Trophoblast cell (in vitro differentiated cells and primary cell): ENCODE data around the gene MC3R.

ENCODE experiments used
- DNase-seq, 2 donors: peaks; one replicate each; pipeline ENCODE4 v3.0.0-alpha.2; 2016
- H2AFZ ChIP-seq: 2 replicates; pipeline ENCODE4 v1.6.1; 2013; ENCODE audit warnings: low read length, moderate library complexity, mild to moderate bottlenecking; ENCODE audit not compliant: insufficient read depth, poor library complexity
- H2AK5ac ChIP-seq: 2 replicates; pipeline ENCODE4 v1.6.1; 2013; ENCODE audit warnings: mild to moderate bottlenecking, low read length
- H2BK120ac ChIP-seq: 2 replicates; pipeline ENCODE4 v1.6.1; 2013; ENCODE audit warnings: low read length, mild to moderate bottlenecking, moderate library complexity; ENCODE audit not compliant: insufficient read depth, poor library complexity
- H2BK12ac ChIP-seq: 2 replicates; pipeline ENCODE4 v1.6.1; 2013; ENCODE audit warnings: mild to moderate bottlenecking, low read length, moderate library complexity
- H2BK5ac ChIP-seq: 2 replicates; pipeline ENCODE4 v1.6.1; 2013; ENCODE audit warnings: low read length, low read depth, moderate library complexity, mild to moderate bottlenecking; ENCODE audit not compliant: poor library complexity
- H3K14ac ChIP-seq: 2 replicates; pipeline ENCODE4 v1.6.1; 2013; ENCODE audit warnings: mild to moderate bottlenecking, low read length
- H3K18ac ChIP-seq: 2 replicates; pipeline ENCODE4 v1.6.1; 2013; ENCODE audit warnings: mild to moderate bottlenecking, low read length
- H3K23ac ChIP-seq: 2 replicates; pipeline ENCODE4 v1.6.1; 2013; ENCODE audit warnings: low read length
- H3K27ac ChIP-seq: 2 replicates; pipeline ENCODE4 v1.5.1; 2013; ENCODE audit warnings: low read depth, mild to moderate bottlenecking, inconsistent platforms, low read length, moderate library complexity
- H3K27me3 ChIP-seq: 2 replicates; pipeline ENCODE4 v1.6.1; 2013; ENCODE audit warnings: inconsistent platforms, mild to moderate bottlenecking, low read length, moderate library complexity; ENCODE audit not compliant: insufficient read depth
- H3K36me3 ChIP-seq, 2 experiments: 1 replicate in 1 of 2; 2 replicates in 1 of 2; pipeline ENCODE4 v1.6.1; 2013; ENCODE audit warnings: low read length in 2 of 2, mild to moderate bottlenecking in 2 of 2, moderate library complexity in 1 of 2; ENCODE audit not compliant: insufficient read depth in 2 of 2, control insufficient read depth in 1 of 2
- H3K4ac ChIP-seq: 2 replicates; pipeline ENCODE4 v1.6.1; 2013; ENCODE audit warnings: low read depth, mild to moderate bottlenecking, low read length, moderate library complexity
- H3K4me1 ChIP-seq, 2 experiments: 1 replicate in 1 of 2; 2 replicates in 1 of 2; pipeline ENCODE4 v1.6.1; 2013; ENCODE audit warnings: low read length in 2 of 2, mild to moderate bottlenecking in 2 of 2, moderate library complexity in 1 of 2; ENCODE audit not compliant: insufficient read depth in 2 of 2, control insufficient read depth in 1 of 2
- H3K4me2 ChIP-seq: 2 replicates; pipeline ENCODE4 v1.6.1; 2013; ENCODE audit warnings: inconsistent platforms, mild to moderate bottlenecking, low read length, moderate library complexity
- H3K4me3 ChIP-seq: 2 replicates; pipeline ENCODE4 v1.5.1; 2013; ENCODE audit warnings: mild to moderate bottlenecking, low read depth, low read length, inconsistent platforms
- H3K79me1 ChIP-seq: one replicate; pipeline ENCODE4 v1.6.1; 2013; ENCODE audit warnings: low read length
- H3K79me2 ChIP-seq: 2 replicates; pipeline ENCODE4 v1.6.1; 2013; ENCODE audit warnings: low read length, mild to moderate bottlenecking; ENCODE audit not compliant: control insufficient read depth, insufficient read depth, poor library complexity
- H3K9ac ChIP-seq: 2 replicates; pipeline ENCODE4 v1.6.1; 2013; ENCODE audit warnings: mild to moderate bottlenecking, low read length
- H3K9me3 ChIP-seq: 2 replicates; pipeline ENCODE4 v1.6.1; 2013; ENCODE audit warnings: low read depth, mild to moderate bottlenecking, control low read depth, inconsistent platforms, low read length; ENCODE audit not compliant: insufficient read depth
- H4K12ac ChIP-seq: 2 replicates; pipeline ENCODE4 v1.6.1; 2013; ENCODE audit warnings: low read depth, mild to moderate bottlenecking, low read length, moderate library complexity
- H4K8ac ChIP-seq: 2 replicates; pipeline ENCODE4 v1.6.1; 2013; ENCODE audit warnings: low read depth, mild to moderate bottlenecking, low read length, moderate library complexity
- H4K91ac ChIP-seq: one replicate; pipeline ENCODE4 v1.6.1; 2013; ENCODE audit warnings: low read depth, mild to moderate bottlenecking, low read length, moderate library complexity
- WGBS: extraction: QIAGEN DNeasy Blood & Tissue Kit; methylation state at CpG from one replicate; pipeline ENCODE4 v1.1.7; 2013; ENCODE audit warnings: missing lambda C conversion rate; ENCODE audit not compliant: insufficient read length, insufficient coverage; ENCODE audit errors: extremely low coverage; 5-methylcytosine and 5-hydroxymethylcytosine counted together

MC3R gene

GRCh38 chr20:56259948-56260347 is 11.4 kb downstream of the MC3R start:
- H3K27me3 ChIP-seq, result no peaks in the 10 kb centered on the region
- H3K4me1 ChIP-seq, result no peaks in the 10 kb centered on the region
- H3K36me3 ChIP-seq, result no peaks in the 10 kb centered on the region
- WGBS, result no CpG with 5 or more reads among the region's 2 CpGs
- no peak overlapping the region for H3K18ac ChIP-seq
- H2BK120ac ChIP-seq, result no peak overlapping the region
- H3K79me1 ChIP-seq, result no peaks in the 10 kb centered on the region
- no peak overlapping the region for H4K8ac ChIP-seq
- no peak overlapping the region for H4K91ac ChIP-seq
- no peak overlapping the region for H3K27ac ChIP-seq
- H3K23ac ChIP-seq, result no peak overlapping the region
- no peak overlapping the region for H3K9ac ChIP-seq
- no peak for DNase-seq
- no peak overlapping the region for H3K14ac ChIP-seq
- no peak overlapping the region for H3K4me2 ChIP-seq
- H3K4me3 ChIP-seq, result no peak overlapping the region
- no peak overlapping the region for H3K4ac ChIP-seq
- no peak overlapping the region for H2BK5ac ChIP-seq
- no peaks in the 10 kb centered on the region for H3K79me2 ChIP-seq
- H4K12ac ChIP-seq, result no peak overlapping the region
- no peak overlapping the region for H2AFZ ChIP-seq
- no peak overlapping the region for H2BK12ac ChIP-seq
- H3K9me3 ChIP-seq, result no peaks in the 10 kb centered on the region
- no peak overlapping the region for H2AK5ac ChIP-seq

GRCh38 chr20:56268536-56268935 is 20.0 kb downstream of the MC3R start:
- H3K27me3 ChIP-seq, result no peaks in the 10 kb centered on the region
- no peak overlapping the region for H2BK5ac ChIP-seq
- H3K18ac ChIP-seq, result no peak overlapping the region
- no peak overlapping the region for H2AK5ac ChIP-seq
- H3K9ac ChIP-seq, result no peak overlapping the region
- H2BK120ac ChIP-seq, result no peak overlapping the region
- no peak overlapping the region for H3K27ac ChIP-seq
- H4K12ac ChIP-seq, result no peak overlapping the region
- H3K4me2 ChIP-seq, result no peak overlapping the region
- no peak for DNase-seq
- H3K36me3 ChIP-seq, result no peaks in the 10 kb centered on the region
- H2BK12ac ChIP-seq, result no peak overlapping the region
- no peak overlapping the region for H4K91ac ChIP-seq
- no peak overlapping the region for H3K4ac ChIP-seq
- no peak overlapping the region for H3K23ac ChIP-seq
- H3K79me2 ChIP-seq, result no peaks in the 10 kb centered on the region
- H4K8ac ChIP-seq, result no peak overlapping the region
- H2AFZ ChIP-seq, result no peak overlapping the region
- no peak overlapping the region for H3K14ac ChIP-seq
- no peaks in the 10 kb centered on the region for H3K79me1 ChIP-seq
- no peak overlapping the region for H3K4me3 ChIP-seq
- no peaks in the 10 kb centered on the region for H3K4me1 ChIP-seq
- H3K9me3 ChIP-seq, result peaks cover 27% of the 10 kb centered on the region

- Histone ChIP-seq H3K4me1 (no peaks in the 10 kb centered on the region), H3K4me3 (no peak overlapping the region), H3K9me3 (peaks cover 33% of the 10 kb centered on the region), H2BK120ac (no peak overlapping the region), H2AK5ac (no peak overlapping the region), H3K27ac (no peak overlapping the region), H3K79me1 (no peaks in the 10 kb centered on the region), H4K8ac (no peak overlapping the region), H3K14ac (no peak overlapping the region), H2BK5ac (no peak overlapping the region), H2BK12ac (no peak overlapping the region), H3K4me2 (no peak overlapping the region), H4K12ac (no peak overlapping the region), H3K18ac (no peak overlapping the region), H3K27me3 (no peaks in the 10 kb centered on the region), H3K23ac (no peak overlapping the region), H3K9ac (no peak overlapping the region), H3K36me3 (no peaks in the 10 kb centered on the region), H3K79me2 (no peaks in the 10 kb centered on the region), H2AFZ (no peak overlapping the region), H3K4ac (no peak overlapping the region), H4K91ac (no peak overlapping the region)
- no peak for DNase-seq
- WGBS, result no CpG with 5 or more reads among the region's 4 CpGs
These were observed 23.4 kb downstream of the MC3R start for GRCh38 chr20:56271974-56272373.

- H4K12ac ChIP-seq, result no peak overlapping the region
- no peak overlapping the region for H3K4me3 ChIP-seq
- H4K8ac ChIP-seq, result no peak overlapping the region
- H2AK5ac ChIP-seq, result no peak overlapping the region
- H2AFZ ChIP-seq, result no peak overlapping the region
- no peak overlapping the region for H3K23ac ChIP-seq
- H3K18ac ChIP-seq, result no peak overlapping the region
- no peaks in the 10 kb centered on the region for H3K79me1 ChIP-seq
- DNase-seq, result no peak
- H4K91ac ChIP-seq, result no peak overlapping the region
- no peaks in the 10 kb centered on the region for H3K27me3 ChIP-seq
- H3K36me3 ChIP-seq, result no peaks in the 10 kb centered on the region
- H3K27ac ChIP-seq, result no peak overlapping the region
- no peak overlapping the region for H2BK12ac ChIP-seq
- no peak overlapping the region for H2BK5ac ChIP-seq
- no peak overlapping the region for H3K4ac ChIP-seq
- no peak overlapping the region for H2BK120ac ChIP-seq
- peaks cover 36% of the 10 kb centered on the region for H3K9me3 ChIP-seq
- H3K14ac ChIP-seq, result no peak overlapping the region
- H3K4me1 ChIP-seq, result no peaks in the 10 kb centered on the region
- no peak overlapping the region for H3K4me2 ChIP-seq
- H3K9ac ChIP-seq, result no peak overlapping the region
- WGBS, result no CpG with 5 or more reads among the region's 2 CpGs
- no peaks in the 10 kb centered on the region for H3K79me2 ChIP-seq
These were observed 25.0 kb downstream of the MC3R start for GRCh38 chr20:56273491-56273890.
